Thymus (tissue), 11 donors: ENCODE measurements around the gene RAB8A. TPM values are rescaled to one million over a fixed set of nuclear protein-coding genes. Genes with fewer than 3 reads are reported as not detected.

Experiments used
- DNase-seq, 9 donors: peaks; one replicate each; pipeline ENCODE4 v3.0.0-alpha.2; 2013; ENCODE audit warnings: low spot score in 9 of 9, low read depth in 6 of 9, missing footprints in 1 of 9
- H3K27ac ChIP-seq, 2 donors: one replicate each; pipeline ENCODE4 v1.5.1; 2013; ENCODE audit warnings: control low read depth in 1 of 2, low read depth in 1 of 2, low read length in 1 of 2, mild to moderate bottlenecking in 1 of 2, moderate library complexity in 1 of 2
- H3K27me3 ChIP-seq, 2 donors: one replicate each; pipeline ENCODE4 v1.5.1; 2013; ENCODE audit warnings: low read length in 1 of 2; ENCODE audit not compliant: control insufficient read depth in 2 of 2, insufficient read depth in 1 of 2
- H3K36me3 ChIP-seq, 2 donors: one replicate each; pipeline ENCODE4 v1.5.1; 2013; ENCODE audit warnings: low read length in 1 of 2, mild to moderate bottlenecking in 1 of 2, moderate library complexity in 1 of 2; ENCODE audit not compliant: control insufficient read depth in 2 of 2, insufficient read depth in 2 of 2
- H3K4me1 ChIP-seq, 2 donors: one replicate each; pipeline ENCODE4 v1.5.1; 2013; ENCODE audit warnings: low read length in 2 of 2; ENCODE audit not compliant: control insufficient read depth in 2 of 2, insufficient read depth in 2 of 2
- H3K4me3 ChIP-seq, 2 donors: one replicate each; pipeline ENCODE4 v1.5.1; 2013; ENCODE audit warnings: low read length in 2 of 2, control low read depth in 1 of 2, mild to moderate bottlenecking in 1 of 2
- H3K9me3 ChIP-seq, 2 donors: one replicate each; pipeline ENCODE4 v1.5.1; 2013; ENCODE audit warnings: low read length in 1 of 2, mild to moderate bottlenecking in 1 of 2; ENCODE audit not compliant: control insufficient read depth in 2 of 2, insufficient read depth in 1 of 2
- WGBS: extraction: QIAGEN DNeasy Blood & Tissue Kit; methylation state at CpG from one replicate; pipeline ENCODE4 v1.1.7; 2013; 5-methylcytosine and 5-hydroxymethylcytosine counted together
- polyA plus RNA-seq: library from polyadenylated mRNA; stranded (reverse); fragments of 200-250 nt; gene quantifications from one replicate; pipeline ENCODE4 v1.2.3, GENCODE V29; 2013
- total RNA-seq: library from RNA; stranded (reverse); fragments of 120-200 nt; gene quantifications from one replicate; pipeline ENCODE4 v1.2.4, GENCODE V29; 2013
- donor health status: healthy.

RAB8A gene
- total and polyA plus RNA-seq, 2 donors: 32.8 to 35.3 TPM

GRCh38 chr19:16087940-16088339, 23.7 kb upstream of the RAB8A start:
- Histone ChIP-seq H3K27ac (no peak overlapping the region), H3K27me3 (no peaks in the 10 kb centered on the region), H3K4me1 (peaks cover 16 to 42% of the 10 kb centered on the region in 2 donors), H3K9me3 (no peaks in the 10 kb centered on the region), H3K4me3 (no peak overlapping the region), H3K36me3 (peaks cover 59 to 91% of the 10 kb centered on the region in 2 donors)
- DNase-seq: no peak
- WGBS: 97% methylated on average over 12 of the region's 12 CpGs

GRCh38 chr19:16088351-16089009, 23.2 kb upstream of the RAB8A start:
- Histone ChIP-seq H3K27me3 (no peaks in the 10 kb centered on the region), H3K4me3 (no peak overlapping the region), H3K9me3 (no peaks in the 10 kb centered on the region), H3K27ac (peak overlapping the region in 1 of 2 donors; percentile 61), H3K36me3 (peaks cover 59 to 90% of the 10 kb centered on the region in 2 donors), H3K4me1 (peaks cover 16 to 42% of the 10 kb centered on the region in 2 donors)
- DNase-seq: no peak
- WGBS: 94% methylated on average over 17 of the region's 17 CpGs

- Histone ChIP-seq H3K27ac (peak overlapping the region in 1 of 2 donors; percentile 4), H3K36me3 (peaks cover 58 to 89% of the 10 kb centered on the region in 2 donors), H3K27me3 (no peaks in the 10 kb centered on the region), H3K9me3 (no peaks in the 10 kb centered on the region), H3K4me1 (peaks cover 16 to 39% of the 10 kb centered on the region in 2 donors), H3K4me3 (no peak overlapping the region)
- 88% methylated on average over 10 of the region's 10 CpGs for WGBS
- DNase-seq: no peak
Observed at GRCh38 chr19:16089010-16089846, 22.5 kb upstream of the RAB8A start.

GRCh38 chr19:16091546-16092475, 19.9 kb upstream of the RAB8A start:
- peaks cover 1 to 32% of the 10 kb centered on the region in 2 donors for H3K4me1 ChIP-seq
- H3K27me3 ChIP-seq: no peaks in the 10 kb centered on the region
- WGBS: 98% methylated on average over 13 of the region's 13 CpGs
- DNase-seq: no peak
- H3K36me3 ChIP-seq: peaks cover 77 to 95% of the 10 kb centered on the region in 2 donors
- no peak overlapping the region for H3K4me3 ChIP-seq
- no peak overlapping the region for H3K27ac ChIP-seq
- no peaks in the 10 kb centered on the region for H3K9me3 ChIP-seq

GRCh38 chr19:16094360-16095070, 17.2 kb upstream of the RAB8A start:
- Histone ChIP-seq H3K36me3 (peaks cover 73 to 83% of the 10 kb centered on the region in 2 donors), H3K4me3 (no peak overlapping the region), H3K27ac (no peak overlapping the region), H3K9me3 (no peaks in the 10 kb centered on the region), H3K4me1 (peaks cover 0 to 20% of the 10 kb centered on the region in 2 donors), H3K27me3 (no peaks in the 10 kb centered on the region)
- 70% methylated on average over 10 of the region's 10 CpGs for WGBS
- DNase-seq: no peak

GRCh38 chr19:16095071-16095571, 16.6 kb upstream of the RAB8A start:
- DNase-seq: no peak
- H3K27ac ChIP-seq: no peak overlapping the region
- 58% methylated on average over 13 of the region's 13 CpGs for WGBS
- H3K4me1 ChIP-seq: peaks cover 0 to 20% of the 10 kb centered on the region in 2 donors
- no peaks in the 10 kb centered on the region for H3K27me3 ChIP-seq
- no peaks in the 10 kb centered on the region for H3K9me3 ChIP-seq
- H3K4me3 ChIP-seq: no peak overlapping the region
- H3K36me3 ChIP-seq: peaks cover 77 to 83% of the 10 kb centered on the region in 2 donors

GRCh38 chr19:16096280-16096855, 15.3 kb upstream of the RAB8A start:
- no peak for DNase-seq
- Histone ChIP-seq H3K4me3 (no peak overlapping the region), H3K27ac (no peak overlapping the region), H3K9me3 (no peaks in the 10 kb centered on the region), H3K36me3 (peaks cover 82 to 83% of the 10 kb centered on the region in 2 donors), H3K27me3 (no peaks in the 10 kb centered on the region), H3K4me1 (peaks cover 0 to 20% of the 10 kb centered on the region in 2 donors)
- 92% methylated on average over 10 of the region's 10 CpGs for WGBS

- no peak overlapping the region for H3K27ac ChIP-seq
- H3K36me3 ChIP-seq: peaks cover 75 to 81% of the 10 kb centered on the region in 2 donors
- WGBS: 96% methylated on average over 6 of the region's 6 CpGs
- H3K4me1 ChIP-seq: peaks cover 0 to 20% of the 10 kb centered on the region in 2 donors
- DNase-seq: no peak
- no peak overlapping the region for H3K4me3 ChIP-seq
- no peaks in the 10 kb centered on the region for H3K9me3 ChIP-seq
- H3K27me3 ChIP-seq: no peaks in the 10 kb centered on the region
Observed at GRCh38 chr19:16098416-16098768, 13.3 kb upstream of the RAB8A start.
